GM23338 (cell line): ENCODE measurements around the gene TFPI.

Experiments used
- CTCF ChIP-seq, 2 experiments: fragments of 200-600 bp in 1 of 2; sonication (generic) in 1 of 2; conservative IDR thresholded peaks; 2 replicates each; pipeline versions ENCODE4 v1.5.1 to v1.6.1; 2016 to 2017; ENCODE audit warnings: antibody characterized with exemption in 2 of 2, low read depth in 2 of 2, mild to moderate bottlenecking in 2 of 2, moderate library complexity in 1 of 2
- POLR2AphosphoS5 ChIP-seq: IDR thresholded peaks from 2 replicates; pipeline ENCODE4 v1.6.1; 2016; ENCODE audit warnings: antibody characterized with exemption, low read depth
- REST ChIP-seq: IDR thresholded peaks from one replicate; pipeline ENCODE4 v1.6.1; 2018; ENCODE audit warnings: antibody characterized with exemption; ENCODE audit not compliant: unreplicated experiment
- STAT1 ChIP-seq: IDR thresholded peaks from one replicate; pipeline ENCODE4 v1.6.1; 2016; ENCODE audit warnings: antibody characterized with exemption; ENCODE audit not compliant: unreplicated experiment

GRCh38 chr2:187552381-187552780, 1.9 kb downstream of the TFPI start:
- TF ChIP-seq STAT1 (no peak), CTCF (conservative IDR thresholded peaks at IDR 0.05; ENCODE audit: low read depth in 2 of 2) (no peak), POLR2AphosphoS5 (no peak), REST (no peak)
